ENCODE data around the gene FAM149B1. TPM values are rescaled to one million over a fixed set of nuclear protein-coding genes. Genes with fewer than 3 reads are reported as not detected.

The FAM149B1 gene
- total and polyA plus RNA-seq, 2 of the 13 experiments (the other 11 are each of a cell fraction or from before 2014, with no cell fraction given), result 9.3 to 16.8 TPM

DNA sequence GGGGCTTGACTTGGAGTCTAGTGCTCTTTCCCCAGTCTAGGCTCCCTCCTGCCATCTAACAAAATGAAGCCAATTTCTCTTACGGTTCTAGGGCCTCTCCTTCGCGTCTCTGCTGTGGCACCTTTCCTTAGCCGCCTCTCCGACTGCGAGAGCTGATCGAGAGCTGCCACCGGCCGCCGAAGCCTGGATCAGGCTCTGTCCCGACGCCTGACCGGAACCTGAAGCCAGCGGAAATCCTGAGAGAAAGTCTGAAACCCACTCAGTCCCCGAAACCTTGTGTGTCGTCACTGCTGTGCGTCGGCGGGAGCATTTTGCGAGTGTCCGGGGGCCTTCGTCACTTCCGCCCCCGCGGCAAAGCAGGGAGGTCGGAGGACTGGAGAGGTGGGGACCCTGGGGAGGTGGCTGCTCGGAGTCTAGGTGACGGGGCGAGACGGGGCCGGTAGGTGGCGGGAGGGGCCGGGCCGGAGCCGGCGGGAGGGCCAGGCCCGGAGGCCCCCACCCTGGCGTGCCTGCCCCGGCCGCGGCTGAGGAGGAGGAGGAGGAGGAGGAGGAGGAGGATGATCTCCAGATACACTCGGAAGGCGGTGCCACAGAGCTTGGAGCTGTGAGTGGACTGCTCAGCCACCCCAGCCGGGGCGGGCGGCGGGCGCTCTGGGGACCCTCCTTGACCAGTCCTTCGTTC, at the start of gene FAM149B1, which contains the start of gene ECD (continued):
- peak; percentile 57; the same call in 1 of the 2 replicates for TF ChIP-seq PRDM10 (CRISPR knock-in tag; IDR thresholded peaks at IDR 0.05; ENCODE audit: low read depth)
- peak; percentile 83 for TF ChIP-seq RELA (CRISPR knock-in tag; IDR thresholded peaks at IDR 0.05)
- no peak; the same call in 1 of the 2 replicates for TF ChIP-seq ARID3A (IDR thresholded peaks at IDR 0.05; ENCODE audit: low read depth, low read length)
- TF ChIP-seq ZFP62 (CRISPR knock-in tag; IDR thresholded peaks at IDR 0.05), result 0 out of 2 replicates have a peak, but pooled peaks have one; percentile 60
- peak; percentile 98 for TF ChIP-seq SPEN (CRISPR knock-in tag; IDR thresholded peaks at IDR 0.05; ENCODE audit: low read depth)
- 0 out of 2 replicates have a peak, but pooled peaks have one; percentile 43 for TF ChIP-seq ZNF605 (CRISPR knock-in tag; IDR thresholded peaks at IDR 0.05)
- peak; percentile 61 for TF ChIP-seq TEAD3 (CRISPR knock-in tag; optimal IDR thresholded peaks at IDR 0.05; ENCODE audit: borderline replicate concordance)
- peak; percentile 67 for TF ChIP-seq CEBPG (CRISPR knock-in tag; IDR thresholded peaks at IDR 0.05)
- no peak for TF ChIP-seq TCF12 (IDR thresholded peaks at IDR 0.05)
- peak; percentile 90; the same call in 1 of the 2 replicates for TF ChIP-seq TCF12 (CRISPR knock-in tag; IDR thresholded peaks at IDR 0.05)
- TF ChIP-seq KLF6 (CRISPR knock-in tag; IDR thresholded peaks at IDR 0.05), result peak; percentile 77
- TF ChIP-seq ZNF773 (CRISPR knock-in tag; IDR thresholded peaks at IDR 0.05; ENCODE audit: borderline replicate concordance), result no peak
- TF ChIP-seq, protein P1, sequence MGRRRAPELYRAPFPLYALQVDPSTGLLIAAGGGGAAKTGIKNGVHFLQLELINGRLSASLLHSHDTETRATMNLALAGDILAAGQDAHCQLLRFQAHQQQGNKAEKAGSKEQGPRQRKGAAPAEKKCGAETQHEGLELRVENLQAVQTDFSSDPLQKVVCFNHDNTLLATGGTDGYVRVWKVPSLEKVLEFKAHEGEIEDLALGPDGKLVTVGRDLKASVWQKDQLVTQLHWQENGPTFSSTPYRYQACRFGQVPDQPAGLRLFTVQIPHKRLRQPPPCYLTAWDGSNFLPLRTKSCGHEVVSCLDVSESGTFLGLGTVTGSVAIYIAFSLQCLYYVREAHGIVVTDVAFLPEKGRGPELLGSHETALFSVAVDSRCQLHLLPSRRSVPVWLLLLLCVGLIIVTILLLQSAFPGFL (CRISPR knock-in tag; IDR thresholded peaks at IDR 0.05), result no peak
- TF ChIP-seq ZNF33A (CRISPR knock-in tag; IDR thresholded peaks at IDR 0.05; ENCODE audit: borderline replicate concordance), result no peak
- TF ChIP-seq KMT2A (CRISPR knock-in tag; IDR thresholded peaks at IDR 0.05), result peak; percentile 94
- peak; percentile 60 for TF ChIP-seq ZNF580 (CRISPR knock-in tag; IDR thresholded peaks at IDR 0.05; ENCODE audit: borderline replicate concordance, low read depth)
- TF ChIP-seq ZNF546 (CRISPR knock-in tag; conservative IDR thresholded peaks at IDR 0.05), result 0 out of 2 replicates have a peak, but pooled peaks have one; percentile 30
- TF ChIP-seq HOXA5 (CRISPR knock-in tag; IDR thresholded peaks at IDR 0.05), result 0 out of 2 replicates have a peak, but pooled peaks have one; percentile 50
- 0 out of 2 replicates have a peak, but pooled peaks have one; percentile 36 for TF ChIP-seq ZNF891 (CRISPR knock-in tag; IDR thresholded peaks at IDR 0.05)
- peak; percentile 94; the same call in 1 of the 2 replicates for TF ChIP-seq ZFP82 (CRISPR knock-in tag; IDR thresholded peaks at IDR 0.05; ENCODE audit: borderline replicate concordance)
- TF ChIP-seq, protein P2, sequence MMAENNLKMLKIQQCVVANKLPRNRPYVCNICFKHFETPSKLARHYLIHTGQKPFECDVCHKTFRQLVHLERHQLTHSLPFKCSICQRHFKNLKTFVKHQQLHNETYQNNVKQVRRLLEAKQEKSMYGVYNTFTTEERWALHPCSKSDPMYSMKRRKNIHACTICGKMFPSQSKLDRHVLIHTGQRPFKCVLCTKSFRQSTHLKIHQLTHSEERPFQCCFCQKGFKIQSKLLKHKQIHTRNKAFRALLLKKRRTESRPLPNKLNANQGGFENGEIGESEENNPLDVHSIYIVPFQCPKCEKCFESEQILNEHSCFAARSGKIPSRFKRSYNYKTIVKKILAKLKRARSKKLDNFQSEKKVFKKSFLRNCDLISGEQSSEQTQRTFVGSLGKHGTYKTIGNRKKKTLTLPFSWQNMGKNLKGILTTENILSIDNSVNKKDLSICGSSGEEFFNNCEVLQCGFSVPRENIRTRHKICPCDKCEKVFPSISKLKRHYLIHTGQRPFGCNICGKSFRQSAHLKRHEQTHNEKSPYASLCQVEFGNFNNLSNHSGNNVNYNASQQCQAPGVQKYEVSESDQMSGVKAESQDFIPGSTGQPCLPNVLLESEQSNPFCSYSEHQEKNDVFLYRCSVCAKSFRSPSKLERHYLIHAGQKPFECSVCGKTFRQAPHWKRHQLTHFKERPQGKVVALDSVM (CRISPR knock-in tag; IDR thresholded peaks at IDR 0.05), result peak; percentile 59

All from HepG2 (cell line).